Measurements from ENCODE around the gene MOCS3. TPM values are rescaled to one million over a fixed set of nuclear protein-coding genes. Genes with fewer than 3 reads are reported as not detected.

The MOCS3 gene
- total RNA-seq, 1 donor, result 11.0 TPM

GRCh38 chr20:51008718-51009117 lies 50.1 kb downstream of the MOCS3 start:
- DNase-seq (ENCODE audit: low read depth in 2 of 3, low spot score in 2 of 3), result no peak

GRCh38 chr20:51009303-51010042 lies 50.9 kb downstream of the MOCS3 start:
- DNase-seq (ENCODE audit: low read depth in 2 of 3, low spot score in 2 of 3), result no peak

- DNase-seq (ENCODE audit: low read depth in 2 of 3, low spot score in 2 of 3), result no peak
Observed at GRCh38 chr20:51010043-51010365, 51.4 kb downstream of the MOCS3 start.

GRCh38 chr20:51010932-51011331 lies 52.3 kb downstream of the MOCS3 start:
- no peak for DNase-seq (ENCODE audit: low read depth in 2 of 3, low spot score in 2 of 3)

- DNase-seq (ENCODE audit: low read depth in 2 of 3, low spot score in 2 of 3), result no peak
Observed at GRCh38 chr20:51011479-51011878, 52.9 kb downstream of the MOCS3 start.

GRCh38 chr20:51012357-51012756 lies 53.7 kb downstream of the MOCS3 start:
- DNase-seq (ENCODE audit: low read depth in 2 of 3, low spot score in 2 of 3), result no peak

Other genes with a start within 250 kb of the MOCS3 start
- 1.1 TPM for gene PARD6B, start 227.2 kb upstream of the MOCS3 start, total RNA-seq
- gene BCAS4, start 163.8 kb upstream of the MOCS3 start, total RNA-seq, result 22.4 TPM
- gene ADNP, start 27.4 kb upstream of the MOCS3 start, total RNA-seq, result 33.4 TPM
- gene DPM1, start 286 bp upstream of the MOCS3 start, total RNA-seq, result 13.7 TPM
- 0.27 TPM for gene KCNG1, start 64.3 kb downstream of the MOCS3 start, total RNA-seq

All from hematopoietic multipotent progenitor cell (in vitro differentiated cells).